GM12878 (cell line): ENCODE measurements around the gene POLE2. TPM values are rescaled to one million over a fixed set of nuclear protein-coding genes. Genes with fewer than 3 reads are reported as not detected.

ENCODE experiments used
- CHD4 ChIP-seq: fragments of 200-600 bp; sonication (generic); IDR thresholded peaks from 2 replicates; pipeline ENCODE4 v1.6.1; 2016; ENCODE audit warnings: mild to moderate bottlenecking
- EZH2 ChIP-seq: IDR thresholded peaks from 2 replicates; pipeline ENCODE4 v1.6.1; 2012; ENCODE audit warnings: low read depth, mild to moderate bottlenecking, control low read depth, inconsistent platforms, low read length, borderline replicate concordance; ENCODE audit not compliant: control insufficient read depth
- MEF2A ChIP-seq: IDR thresholded peaks from 2 replicates; pipeline ENCODE4 v1.6.1; 2011; ENCODE audit warnings: low read depth, mild to moderate bottlenecking, low read length, moderate library complexity; ENCODE audit not compliant: insufficient read depth
- MEF2B ChIP-seq: fragments of 450-650 bp; IDR thresholded peaks from 2 replicates; pipeline ENCODE4 v1.6.1; 2018; ENCODE audit warnings: mild to moderate bottlenecking, moderate library complexity; ENCODE audit not compliant: partially characterized antibody, poor library complexity, severe bottlenecking
- NR2F1 ChIP-seq: fragments of 450-650 bp; conservative IDR thresholded peaks from 2 replicates; pipeline ENCODE4 v1.6.1; 2017; ENCODE audit warnings: mild to moderate bottlenecking
- POLR2AphosphoS5 ChIP-seq: IDR thresholded peaks from 2 replicates; pipeline ENCODE4 v1.6.1; 2011; ENCODE audit warnings: mild to moderate bottlenecking, low read length, inconsistent platforms
- RB1 ChIP-seq: fragments of 450-650 bp; formaldehyde crosslinking; IDR thresholded peaks from 2 replicates; pipeline ENCODE4 v1.6.1; 2017; ENCODE audit warnings: mild to moderate bottlenecking, borderline replicate concordance
- ZNF384 ChIP-seq: IDR thresholded peaks from 2 replicates; pipeline ENCODE4 v1.6.1; 2012; ENCODE audit warnings: low read depth, mild to moderate bottlenecking, low read length, improper control_type of control experiment, borderline replicate concordance
- polyA plus RNA-seq, 11 experiments: library from polyadenylated mRNA; depleted of rRNA in 4 of 11; unstranded in 6 of 11; stranded (reverse) in 5 of 11; fragments of >200 nt; fragmentation: Nextera tagmentation in 4 of 11; fragmentation: Illumina TruSeq in 1 of 11; extraction: Ambion mirVana in 4 of 11; extraction: Trizol in 1 of 11; gene quantifications; 1 replicate in 1 of 11; 2 replicates in 10 of 11; pipeline versions ENCODE4 v1.2.1 to v1.2.3, GENCODE V29; 2011 to 2016; ENCODE audit warnings: inconsistent platforms in 2 of 11, missing spikeins in 2 of 11, low read depth in 1 of 11
- total RNA-seq, 4 experiments: library from RNA; depleted of rRNA in 3 of 4; stranded (reverse); fragments of >200 nt in 3 of 4; fragmentation: Illumina TruSeq in 1 of 4; extraction: Trizol in 1 of 4; gene quantifications; 2 replicates each; pipeline versions ENCODE4 v1.2.1 to v1.2.3, GENCODE V29; 2013 to 2021
- TF ChIP-seq, protein P1 (sequence below): fragments of 450-650 bp; IDR thresholded peaks from 2 replicates; pipeline ENCODE4 v1.6.1; 2018; ENCODE audit warnings: mild to moderate bottlenecking, low read depth, moderate library complexity; ENCODE audit not compliant: partially characterized antibody
- TF ChIP-seq, protein P2 (sequence below): fragments of 450-650 bp; formaldehyde crosslinking; IDR thresholded peaks from 2 replicates; pipeline ENCODE4 v1.4.0; 2020; ENCODE audit warnings: mild to moderate bottlenecking, moderate library complexity
- TF ChIP-seq, protein P3 (sequence below): fragments of 450-650 bp; IDR thresholded peaks from 2 replicates; pipeline ENCODE4 v1.6.1; 2017; ENCODE audit warnings: mild to moderate bottlenecking, moderate library complexity

POLE2 gene
- total and polyA plus RNA-seq, 10 of the 15 experiments (the other 5 are each of a cell fraction or from before 2014, with no cell fraction given): 22.0 to 45.6 (median 38.8) TPM

DNA sequence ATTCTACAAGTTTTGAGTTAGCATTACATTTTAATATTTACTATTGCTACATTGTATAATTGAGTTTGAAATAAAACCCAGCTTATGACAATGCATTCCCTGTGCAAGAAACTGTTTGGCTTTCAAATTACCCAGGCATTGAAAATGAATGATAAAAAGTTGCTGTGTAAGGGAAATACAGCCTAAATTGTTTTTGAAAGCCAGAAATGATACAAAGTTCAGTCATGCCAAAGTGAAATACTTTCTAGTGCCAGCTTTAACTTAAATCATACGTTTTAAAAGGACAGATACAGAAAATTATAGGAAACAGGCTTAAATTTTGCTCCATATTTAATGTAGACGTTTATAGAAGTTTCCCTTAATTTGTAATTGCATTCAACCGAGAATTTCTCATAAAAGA is 64.6 kb downstream of the POLE2 start (continued):
- TF ChIP-seq, protein P1, sequence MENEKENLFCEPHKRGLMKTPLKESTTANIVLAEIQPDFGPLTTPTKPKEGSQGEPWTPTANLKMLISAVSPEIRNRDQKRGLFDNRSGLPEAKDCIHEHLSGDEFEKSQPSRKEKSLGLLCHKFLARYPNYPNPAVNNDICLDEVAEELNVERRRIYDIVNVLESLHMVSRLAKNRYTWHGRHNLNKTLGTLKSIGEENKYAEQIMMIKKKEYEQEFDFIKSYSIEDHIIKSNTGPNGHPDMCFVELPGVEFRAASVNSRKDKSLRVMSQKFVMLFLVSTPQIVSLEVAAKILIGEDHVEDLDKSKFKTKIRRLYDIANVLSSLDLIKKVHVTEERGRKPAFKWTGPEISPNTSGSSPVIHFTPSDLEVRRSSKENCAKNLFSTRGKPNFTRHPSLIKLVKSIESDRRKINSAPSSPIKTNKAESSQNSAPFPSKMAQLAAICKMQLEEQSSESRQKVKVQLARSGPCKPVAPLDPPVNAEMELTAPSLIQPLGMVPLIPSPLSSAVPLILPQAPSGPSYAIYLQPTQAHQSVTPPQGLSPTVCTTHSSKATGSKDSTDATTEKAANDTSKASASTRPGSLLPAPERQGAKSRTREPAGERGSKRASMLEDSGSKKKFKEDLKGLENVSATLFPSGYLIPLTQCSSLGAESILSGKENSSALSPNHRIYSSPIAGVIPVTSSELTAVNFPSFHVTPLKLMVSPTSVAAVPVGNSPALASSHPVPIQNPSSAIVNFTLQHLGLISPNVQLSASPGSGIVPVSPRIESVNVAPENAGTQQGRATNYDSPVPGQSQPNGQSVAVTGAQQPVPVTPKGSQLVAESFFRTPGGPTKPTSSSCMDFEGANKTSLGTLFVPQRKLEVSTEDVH: no peak
- TF ChIP-seq POLR2AphosphoS5: no peak
- TF ChIP-seq CHD4: no peak
- TF ChIP-seq MEF2B: no peak
- TF ChIP-seq ZNF384: no peak
- no peak for TF ChIP-seq MEF2A
- TF ChIP-seq EZH2: no peak
- no peak for TF ChIP-seq RB1
- TF ChIP-seq, protein P2, sequence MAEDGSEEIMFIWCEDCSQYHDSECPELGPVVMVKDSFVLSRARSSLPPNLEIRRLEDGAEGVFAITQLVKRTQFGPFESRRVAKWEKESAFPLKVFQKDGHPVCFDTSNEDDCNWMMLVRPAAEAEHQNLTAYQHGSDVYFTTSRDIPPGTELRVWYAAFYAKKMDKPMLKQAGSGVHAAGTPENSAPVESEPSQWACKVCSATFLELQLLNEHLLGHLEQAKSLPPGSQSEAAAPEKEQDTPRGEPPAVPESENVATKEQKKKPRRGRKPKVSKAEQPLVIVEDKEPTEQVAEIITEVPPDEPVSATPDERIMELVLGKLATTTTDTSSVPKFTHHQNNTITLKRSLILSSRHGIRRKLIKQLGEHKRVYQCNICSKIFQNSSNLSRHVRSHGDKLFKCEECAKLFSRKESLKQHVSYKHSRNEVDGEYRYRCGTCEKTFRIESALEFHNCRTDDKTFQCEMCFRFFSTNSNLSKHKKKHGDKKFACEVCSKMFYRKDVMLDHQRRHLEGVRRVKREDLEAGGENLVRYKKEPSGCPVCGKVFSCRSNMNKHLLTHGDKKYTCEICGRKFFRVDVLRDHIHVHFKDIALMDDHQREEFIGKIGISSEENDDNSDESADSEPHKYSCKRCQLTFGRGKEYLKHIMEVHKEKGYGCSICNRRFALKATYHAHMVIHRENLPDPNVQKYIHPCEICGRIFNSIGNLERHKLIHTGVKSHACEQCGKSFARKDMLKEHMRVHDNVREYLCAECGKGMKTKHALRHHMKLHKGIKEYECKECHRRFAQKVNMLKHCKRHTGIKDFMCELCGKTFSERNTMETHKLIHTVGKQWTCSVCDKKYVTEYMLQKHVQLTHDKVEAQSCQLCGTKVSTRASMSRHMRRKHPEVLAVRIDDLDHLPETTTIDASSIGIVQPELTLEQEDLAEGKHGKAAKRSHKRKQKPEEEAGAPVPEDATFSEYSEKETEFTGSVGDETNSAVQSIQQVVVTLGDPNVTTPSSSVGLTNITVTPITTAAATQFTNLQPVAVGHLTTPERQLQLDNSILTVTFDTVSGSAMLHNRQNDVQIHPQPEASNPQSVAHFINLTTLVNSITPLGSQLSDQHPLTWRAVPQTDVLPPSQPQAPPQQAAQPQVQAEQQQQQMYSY (CRISPR knock-in tag): no peak
- TF ChIP-seq NR2F1: no peak
- TF ChIP-seq, protein P3, sequence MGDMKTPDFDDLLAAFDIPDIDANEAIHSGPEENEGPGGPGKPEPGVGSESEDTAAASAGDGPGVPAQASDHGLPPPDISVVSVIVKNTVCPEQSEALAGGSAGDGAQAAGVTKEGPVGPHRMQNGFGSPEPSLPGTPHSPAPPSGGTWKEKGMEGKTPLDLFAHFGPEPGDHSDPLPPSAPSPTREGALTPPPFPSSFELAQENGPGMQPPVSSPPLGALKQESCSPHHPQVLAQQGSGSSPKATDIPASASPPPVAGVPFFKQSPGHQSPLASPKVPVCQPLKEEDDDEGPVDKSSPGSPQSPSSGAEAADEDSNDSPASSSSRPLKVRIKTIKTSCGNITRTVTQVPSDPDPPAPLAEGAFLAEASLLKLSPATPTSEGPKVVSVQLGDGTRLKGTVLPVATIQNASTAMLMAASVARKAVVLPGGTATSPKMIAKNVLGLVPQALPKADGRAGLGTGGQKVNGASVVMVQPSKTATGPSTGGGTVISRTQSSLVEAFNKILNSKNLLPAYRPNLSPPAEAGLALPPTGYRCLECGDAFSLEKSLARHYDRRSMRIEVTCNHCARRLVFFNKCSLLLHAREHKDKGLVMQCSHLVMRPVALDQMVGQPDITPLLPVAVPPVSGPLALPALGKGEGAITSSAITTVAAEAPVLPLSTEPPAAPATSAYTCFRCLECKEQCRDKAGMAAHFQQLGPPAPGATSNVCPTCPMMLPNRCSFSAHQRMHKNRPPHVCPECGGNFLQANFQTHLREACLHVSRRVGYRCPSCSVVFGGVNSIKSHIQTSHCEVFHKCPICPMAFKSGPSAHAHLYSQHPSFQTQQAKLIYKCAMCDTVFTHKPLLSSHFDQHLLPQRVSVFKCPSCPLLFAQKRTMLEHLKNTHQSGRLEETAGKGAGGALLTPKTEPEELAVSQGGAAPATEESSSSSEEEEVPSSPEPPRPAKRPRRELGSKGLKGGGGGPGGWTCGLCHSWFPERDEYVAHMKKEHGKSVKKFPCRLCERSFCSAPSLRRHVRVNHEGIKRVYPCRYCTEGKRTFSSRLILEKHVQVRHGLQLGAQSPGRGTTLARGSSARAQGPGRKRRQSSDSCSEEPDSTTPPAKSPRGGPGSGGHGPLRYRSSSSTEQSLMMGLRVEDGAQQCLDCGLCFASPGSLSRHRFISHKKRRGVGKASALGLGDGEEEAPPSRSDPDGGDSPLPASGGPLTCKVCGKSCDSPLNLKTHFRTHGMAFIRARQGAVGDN: no peak
